Gastroesophageal sphincter (tissue), 4 donors: ENCODE data around the gene HMG20B. TPM values are rescaled to one million over a fixed set of nuclear protein-coding genes. Genes with fewer than 3 reads are reported as not detected.
A peak's percentile ranks its signal among the peaks of the same experiment; 100 is the strongest.

ENCODE experiments used
- ATAC-seq: fragments of 150-250 bp; one replicate; pipeline ENCODE4 v1.9.1; 2016; ENCODE audit warnings: mild to moderate bottlenecking, moderate library complexity
- H3K27ac ChIP-seq, 4 donors: fragments of 200-600 bp; sonication (generic) in 3 of 4; 1 replicate in 3 of 4; 2 replicates in 1 of 4; pipeline ENCODE4 v1.5.1; 2016 to 2019
- H3K27me3 ChIP-seq: fragments of 200-600 bp; sonication (generic); one replicate; pipeline ENCODE4 v1.5.1; 2019
- H3K36me3 ChIP-seq, 2 donors: fragments of 200-600 bp; sonication (generic); one replicate each; pipeline ENCODE4 v1.5.1; 2019; ENCODE audit warnings: control low read depth in 1 of 2
- H3K4me1 ChIP-seq, 3 donors: fragments of 200-600 bp; sonication (generic); 1 replicate in 2 of 3; 2 replicates in 1 of 3; pipeline ENCODE4 v1.5.1; 2016 to 2019; ENCODE audit warnings: control low read depth in 2 of 3
- H3K4me3 ChIP-seq, 2 donors: fragments of 200-600 bp; sonication (generic); one replicate each; pipeline ENCODE4 v1.5.1; 2019; ENCODE audit warnings: mild to moderate bottlenecking in 1 of 2, moderate library complexity in 1 of 2
- H3K9me3 ChIP-seq, 3 donors: fragments of 200-600 bp; sonication (generic); one replicate each; pipeline ENCODE4 v1.5.1; 2017 to 2019; ENCODE audit warnings: control low read depth in 2 of 3
- EP300 ChIP-seq: sonication (generic); formaldehyde crosslinking; IDR thresholded peaks from one replicate; pipeline ENCODE4 v1.6.1; 2017; ENCODE audit warnings: antibody characterized with exemption, mild to moderate bottlenecking
- POLR2A ChIP-seq, 2 donors: fragments of 450-650 bp; IDR thresholded peaks; one replicate each; pipeline ENCODE4 v1.6.1; 2017; ENCODE audit warnings: antibody characterized with exemption in 2 of 2, mild to moderate bottlenecking in 2 of 2, moderate library complexity in 1 of 2
- POLR2AphosphoS5 ChIP-seq: sonication (generic); formaldehyde crosslinking; IDR thresholded peaks from one replicate; pipeline ENCODE4 v1.6.1; 2017; ENCODE audit warnings: antibody characterized with exemption
- WGBS, 2 donors: methylation state at CpG; one replicate each; pipeline ENCODE4 v1.1.5; 2018; ENCODE audit warnings: low coverage in 1 of 2; 5-methylcytosine and 5-hydroxymethylcytosine counted together
- total RNA-seq, 4 donors: library from RNA; depleted of rRNA; stranded (reverse); fragments of >200 nt; gene quantifications; one replicate each; pipeline ENCODE4 v1.1.0, GENCODE V29; 2016
- TF ChIP-seq, protein P1 (sequence below), 4 experiments: fragments of 200-600 bp in 2 of 4; fragments of 450-650 bp in 2 of 4; sonication (generic) in 1 of 4; IDR thresholded peaks; one replicate each; pipeline ENCODE4 v1.5.1; 2017 to 2019; ENCODE audit warnings: antibody characterized with exemption in 4 of 4, mild to moderate bottlenecking in 2 of 4, moderate library complexity in 2 of 4

HMG20B gene
- 100 to 1,000 TPM; 106 to 203 (median 154) TPM for total RNA-seq

- no CpG with 5 or more reads among the region's 30 CpGs for WGBS, 2 donors
- ATAC-seq = no peak
Measured at GRCh38 chr19:3572855-3573161, at the start of gene HMG20B. Gene HMG20B, plus strand, starts transcription at chr19:3572944. Its CDS starts 366 bp downstream, at chr19:3573310.

DNA sequence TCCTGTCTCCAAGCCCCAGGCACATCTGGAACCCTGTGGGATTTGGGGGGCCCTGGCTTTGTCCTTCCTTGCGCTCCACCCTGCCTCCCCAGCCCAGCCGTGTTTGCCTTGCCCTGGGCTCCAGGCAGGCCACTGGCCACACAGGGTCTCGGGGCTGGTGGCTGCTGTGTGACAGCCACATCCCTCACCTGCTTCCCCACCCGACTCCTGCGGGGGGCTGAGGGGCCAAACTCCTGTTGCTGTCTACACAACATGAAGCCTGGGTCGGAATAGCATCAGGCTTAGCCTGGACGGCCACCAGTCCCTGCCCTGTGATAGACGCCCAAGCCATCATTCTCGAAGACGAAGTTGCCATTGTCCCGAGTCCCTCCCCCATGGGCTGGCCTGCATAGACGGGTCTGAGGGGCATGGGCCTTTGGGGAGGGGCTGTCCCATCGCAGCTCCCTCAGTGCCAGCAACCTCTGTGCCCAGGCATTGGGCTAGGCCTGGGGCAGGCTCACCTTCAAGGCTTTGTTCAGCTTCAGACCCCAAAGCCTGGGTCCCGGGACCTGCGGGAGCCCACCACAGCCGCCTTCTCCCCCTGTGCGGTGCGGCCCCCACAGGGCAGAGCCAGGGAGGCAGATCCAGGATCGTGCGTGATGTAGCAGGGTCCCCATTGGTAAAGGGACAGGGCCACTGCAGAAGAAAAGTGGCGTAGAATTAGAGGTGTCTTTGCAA, 49.2 kb upstream of the HMG20B start:
- no CpG with 5 or more reads among the region's 21 CpGs for WGBS, 2 donors
- TF ChIP-seq POLR2AphosphoS5 (no peak), EP300 (no peak), POLR2A (IDR thresholded peaks at IDR 0.05) (no peak)
- TF ChIP-seq, protein P1, sequence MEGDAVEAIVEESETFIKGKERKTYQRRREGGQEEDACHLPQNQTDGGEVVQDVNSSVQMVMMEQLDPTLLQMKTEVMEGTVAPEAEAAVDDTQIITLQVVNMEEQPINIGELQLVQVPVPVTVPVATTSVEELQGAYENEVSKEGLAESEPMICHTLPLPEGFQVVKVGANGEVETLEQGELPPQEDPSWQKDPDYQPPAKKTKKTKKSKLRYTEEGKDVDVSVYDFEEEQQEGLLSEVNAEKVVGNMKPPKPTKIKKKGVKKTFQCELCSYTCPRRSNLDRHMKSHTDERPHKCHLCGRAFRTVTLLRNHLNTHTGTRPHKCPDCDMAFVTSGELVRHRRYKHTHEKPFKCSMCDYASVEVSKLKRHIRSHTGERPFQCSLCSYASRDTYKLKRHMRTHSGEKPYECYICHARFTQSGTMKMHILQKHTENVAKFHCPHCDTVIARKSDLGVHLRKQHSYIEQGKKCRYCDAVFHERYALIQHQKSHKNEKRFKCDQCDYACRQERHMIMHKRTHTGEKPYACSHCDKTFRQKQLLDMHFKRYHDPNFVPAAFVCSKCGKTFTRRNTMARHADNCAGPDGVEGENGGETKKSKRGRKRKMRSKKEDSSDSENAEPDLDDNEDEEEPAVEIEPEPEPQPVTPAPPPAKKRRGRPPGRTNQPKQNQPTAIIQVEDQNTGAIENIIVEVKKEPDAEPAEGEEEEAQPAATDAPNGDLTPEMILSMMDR (IDR thresholded peaks at IDR 0.05) = no peak
- Histone ChIP-seq H3K27ac (no peak overlapping the region), H3K27me3 (no peaks in the 10 kb centered on the region), H3K36me3 (peaks cover 0 to 90% of the 10 kb centered on the region in 2 donors), H3K4me1 (peaks cover 0 to 13% (median 0%) of the 10 kb centered on the region in 3 donors), H3K9me3 (no peaks in the 10 kb centered on the region), H3K4me3 (no peak overlapping the region)
- ATAC-seq = no peak

More at GRCh38 chr19:3572855-3573161, at the start of gene HMG20B:
- H3K27ac ChIP-seq = peak within 1 kb of the TSS; percentile 48 to 91 (median 90)
- peaks cover 0 to 58% (median 21%) of the 10 kb centered on the region in 3 donors for H3K4me1 ChIP-seq
- peak within 1 kb of the TSS; percentile 66 to 75 for H3K4me3 ChIP-seq
- TF ChIP-seq EP300 (no peak), POLR2A (IDR thresholded peaks at IDR 0.05) (peak; percentile 22 to 46), POLR2AphosphoS5 (no peak)
- TF ChIP-seq, protein P1 (IDR thresholded peaks at IDR 0.05) = no peak
- peaks cover 0 to 8% of the 10 kb centered on the region in 2 donors for H3K36me3 ChIP-seq
- H3K27me3 ChIP-seq = no peaks in the 10 kb centered on the region
- H3K9me3 ChIP-seq = no peaks in the 10 kb centered on the region

GRCh38 chr19:3524078-3524842, 48.5 kb upstream of the HMG20B start:
- ATAC-seq = no peak
- H3K36me3 ChIP-seq = peaks cover 0 to 83% of the 10 kb centered on the region in 2 donors
- no peak overlapping the region for H3K27ac ChIP-seq
- TF ChIP-seq, protein P1 (IDR thresholded peaks at IDR 0.05) = no peak
- no peak for TF ChIP-seq EP300
- no peak for TF ChIP-seq POLR2A (IDR thresholded peaks at IDR 0.05)
- no peak for TF ChIP-seq POLR2AphosphoS5
- no peak overlapping the region for H3K4me3 ChIP-seq
- no peaks in the 10 kb centered on the region for H3K27me3 ChIP-seq
- H3K9me3 ChIP-seq = no peaks in the 10 kb centered on the region
- 90 to 93% methylated on average over 6 to 22 of the region's 33 CpGs for WGBS, 2 donors
- peaks cover 0 to 12% (median 0%) of the 10 kb centered on the region in 3 donors for H3K4me1 ChIP-seq

GRCh38 chr19:3524904-3525451, 47.8 kb upstream of the HMG20B start:
- H3K9me3 ChIP-seq = no peaks in the 10 kb centered on the region
- H3K27me3 ChIP-seq = no peaks in the 10 kb centered on the region
- H3K4me1 ChIP-seq = peaks cover 0 to 5% (median 0%) of the 10 kb centered on the region in 3 donors
- no peak overlapping the region for H3K27ac ChIP-seq
- H3K4me3 ChIP-seq = no peak overlapping the region
- peaks cover 0 to 76% of the 10 kb centered on the region in 2 donors for H3K36me3 ChIP-seq
- no peak for ATAC-seq
- WGBS, 2 donors = 85 to 90% methylated on average over 6 to 7 of the region's 20 CpGs
- TF ChIP-seq EP300 = no peak
- no peak for TF ChIP-seq POLR2AphosphoS5
- TF ChIP-seq POLR2A (IDR thresholded peaks at IDR 0.05) = no peak
- TF ChIP-seq, protein P1 (IDR thresholded peaks at IDR 0.05) = no peak
